ENCODE data around the gene PIP4K2A. TPM values are rescaled to one million over a fixed set of nuclear protein-coding genes. Genes with fewer than 3 reads are reported as not detected.

Gene PIP4K2A
- total RNA-seq, 1 donor from 2014 or later, result 110 TPM

- H3K36me3 Mint-ChIP-seq (ENCODE audit: low read depth, unreplicated experiment), result peaks cover 3% of the 10 kb centered on the region
- peak overlapping the region; percentile 2 for H3K4me3 Mint-ChIP-seq (ENCODE audit: unreplicated experiment)
- no peak for TF ChIP-seq CTCF (IDR thresholded peaks at IDR 0.05; ENCODE audit: unreplicated experiment)
- H3K27me3 Mint-ChIP-seq (ENCODE audit: unreplicated experiment), result peaks cover 4% of the 10 kb centered on the region
- DNase-seq (ENCODE audit: low spot score), result no peak
- no peaks in the 10 kb centered on the region for H3K9me3 Mint-ChIP-seq (ENCODE audit: unreplicated experiment)
- peaks cover 21% of the 10 kb centered on the region for H3K4me1 Mint-ChIP-seq (ENCODE audit: unreplicated experiment)
- H3K27ac Mint-ChIP-seq (ENCODE audit: unreplicated experiment), result no peak overlapping the region
Observed at GRCh38 chr10:22505911-22506685, 208.3 kb downstream of the PIP4K2A start.

- Mint-ChIP-seq H3K27ac (ENCODE audit: unreplicated experiment) (no peak overlapping the region), H3K4me3 (ENCODE audit: unreplicated experiment) (no peak overlapping the region), H3K9me3 (ENCODE audit: unreplicated experiment) (no peaks in the 10 kb centered on the region), H3K27me3 (ENCODE audit: unreplicated experiment) (peaks cover 4% of the 10 kb centered on the region), H3K36me3 (ENCODE audit: low read depth, unreplicated experiment) (peaks cover 3% of the 10 kb centered on the region), H3K4me1 (ENCODE audit: unreplicated experiment) (peaks cover 23% of the 10 kb centered on the region)
- TF ChIP-seq CTCF (IDR thresholded peaks at IDR 0.05; ENCODE audit: unreplicated experiment), result no peak
- DNase-seq (ENCODE audit: low spot score), result no peak
Observed at GRCh38 chr10:22504766-22505165, 209.6 kb downstream of the PIP4K2A start.

GRCh38 chr10:22503315-22504088 lies 210.9 kb downstream of the PIP4K2A start:
- H3K36me3 Mint-ChIP-seq (ENCODE audit: low read depth, unreplicated experiment), result peaks cover under 1% of the 10 kb centered on the region
- no peaks in the 10 kb centered on the region for H3K9me3 Mint-ChIP-seq (ENCODE audit: unreplicated experiment)
- H3K27ac Mint-ChIP-seq (ENCODE audit: unreplicated experiment), result no peak overlapping the region
- TF ChIP-seq CTCF (IDR thresholded peaks at IDR 0.05; ENCODE audit: unreplicated experiment), result no peak
- H3K27me3 Mint-ChIP-seq (ENCODE audit: unreplicated experiment), result no peaks in the 10 kb centered on the region
- no peak for DNase-seq (ENCODE audit: low spot score)
- H3K4me1 Mint-ChIP-seq (ENCODE audit: unreplicated experiment), result peaks cover 21% of the 10 kb centered on the region
- no peak overlapping the region for H3K4me3 Mint-ChIP-seq (ENCODE audit: unreplicated experiment)

- no peaks in the 10 kb centered on the region for H3K9me3 Mint-ChIP-seq (ENCODE audit: unreplicated experiment)
- no peak for TF ChIP-seq CTCF (IDR thresholded peaks at IDR 0.05; ENCODE audit: unreplicated experiment)
- no peaks in the 10 kb centered on the region for H3K36me3 Mint-ChIP-seq (ENCODE audit: low read depth, unreplicated experiment)
- H3K27me3 Mint-ChIP-seq (ENCODE audit: unreplicated experiment), result peaks cover 2% of the 10 kb centered on the region
- peaks cover 14% of the 10 kb centered on the region for H3K4me1 Mint-ChIP-seq (ENCODE audit: unreplicated experiment)
- no peak for DNase-seq (ENCODE audit: low spot score)
- no peak overlapping the region for H3K4me3 Mint-ChIP-seq (ENCODE audit: unreplicated experiment)
- no peak overlapping the region for H3K27ac Mint-ChIP-seq (ENCODE audit: unreplicated experiment)
Observed at GRCh38 chr10:22501863-22502262, 212.5 kb downstream of the PIP4K2A start.

- peaks cover 2% of the 10 kb centered on the region for H3K27me3 Mint-ChIP-seq (ENCODE audit: unreplicated experiment)
- peaks cover 10% of the 10 kb centered on the region for H3K4me1 Mint-ChIP-seq (ENCODE audit: unreplicated experiment)
- no peaks in the 10 kb centered on the region for H3K36me3 Mint-ChIP-seq (ENCODE audit: low read depth, unreplicated experiment)
- no peak for DNase-seq (ENCODE audit: low spot score)
- no peak for TF ChIP-seq CTCF (IDR thresholded peaks at IDR 0.05; ENCODE audit: unreplicated experiment)
- H3K4me3 Mint-ChIP-seq (ENCODE audit: unreplicated experiment), result no peak overlapping the region
- no peaks in the 10 kb centered on the region for H3K9me3 Mint-ChIP-seq (ENCODE audit: unreplicated experiment)
- no peak overlapping the region for H3K27ac Mint-ChIP-seq (ENCODE audit: unreplicated experiment)
Observed at GRCh38 chr10:22501413-22501812, 213.0 kb downstream of the PIP4K2A start.

Data from endothelial cell (in vitro differentiated cells).